GM21515 (cell line): ENCODE results near the gene SPOCD1.
"Not testable (repeated sequence)": the region's sequence is repeated elsewhere in the genome, so short reads cannot be mapped to it uniquely, and the experiment has no call there.

Source experiments
- ATAC-seq: cut with Tn5 transposase; IDR thresholded peaks from one replicate; pipeline ENCODE4 v1.9.1; 2021; ENCODE audit not compliant: unreplicated experiment

Gene SPOCD1

DNA sequence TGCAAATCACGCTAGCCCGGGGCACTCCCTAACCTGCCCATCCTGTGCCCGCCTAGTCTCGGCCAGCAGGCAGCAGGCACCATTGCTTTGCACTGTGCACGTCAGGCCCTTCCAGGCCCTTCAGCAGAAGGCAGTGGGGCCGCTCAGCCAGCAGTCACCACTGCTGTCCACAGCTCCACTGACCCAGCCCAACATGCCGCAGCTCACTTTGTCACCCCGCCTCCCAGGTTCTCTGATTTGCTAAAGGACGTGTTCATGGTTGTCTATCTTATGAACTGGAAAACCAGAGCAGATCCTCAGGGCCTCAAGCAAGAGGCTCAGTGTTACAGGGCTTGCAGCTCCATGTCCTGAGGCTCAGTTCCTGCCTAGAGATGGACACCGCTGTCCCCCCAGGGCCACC, 14.2 kb upstream of the SPOCD1 start:
- ATAC-seq: no peak

DNA sequence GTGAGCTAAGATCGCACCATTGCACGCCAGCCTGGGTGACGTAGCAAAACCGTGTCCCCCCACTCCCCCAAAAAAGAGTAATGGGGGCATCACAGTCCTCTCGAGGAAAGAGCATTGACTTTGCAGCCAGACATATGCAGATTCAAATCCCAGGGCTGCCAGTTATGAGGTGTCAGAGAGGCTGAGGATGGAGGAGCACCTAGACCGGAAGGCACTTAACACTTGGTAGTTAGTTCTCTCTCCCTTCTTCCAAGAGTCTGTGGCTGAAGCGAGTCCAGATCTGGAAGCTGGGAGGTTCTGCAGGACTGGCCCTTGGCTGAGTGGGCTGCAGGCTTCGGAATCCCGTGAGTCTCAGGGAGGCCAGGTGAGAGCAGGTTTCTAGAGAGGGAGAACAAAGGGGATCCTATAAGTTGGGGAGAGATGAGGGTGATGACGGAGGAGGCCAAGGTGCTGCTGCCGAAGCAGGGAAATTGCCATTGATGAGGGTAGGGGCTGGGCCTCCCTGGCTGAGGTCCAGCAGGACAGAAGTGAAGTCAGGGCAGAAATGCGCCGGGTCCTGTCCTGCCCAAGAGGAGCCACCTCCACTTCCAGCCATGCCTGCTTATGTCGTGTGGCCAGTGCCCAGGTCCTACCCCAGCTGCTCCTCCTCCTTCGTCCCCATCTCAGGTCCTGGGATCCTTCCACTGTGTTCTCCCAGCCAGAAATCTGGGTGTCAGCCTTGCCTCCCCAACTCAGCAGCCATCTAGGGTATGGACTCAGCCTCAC, 13.3 kb upstream of the SPOCD1 start:
- ATAC-seq: no peak

DNA sequence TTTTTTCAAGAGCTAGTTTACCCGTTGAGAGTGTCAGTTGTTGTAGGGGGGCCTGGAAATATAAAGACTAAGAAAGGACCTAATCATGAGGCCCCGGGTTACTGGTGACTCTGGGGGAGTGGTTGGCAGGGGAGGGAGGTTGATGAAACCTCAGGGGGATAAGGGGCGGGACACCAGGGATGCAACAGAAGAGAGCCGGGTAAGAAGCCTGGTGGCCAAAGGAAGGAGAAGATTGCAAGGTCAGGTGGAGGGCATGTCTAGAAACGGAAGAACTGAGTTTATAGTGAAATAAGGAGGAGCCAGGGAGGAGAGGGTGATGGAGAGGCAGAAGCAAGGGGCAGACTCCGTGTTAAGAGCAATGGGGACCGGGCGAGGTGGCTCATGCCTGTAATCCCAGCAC, 12.5 kb upstream of the SPOCD1 start:
- ATAC-seq: no peak

DNA sequence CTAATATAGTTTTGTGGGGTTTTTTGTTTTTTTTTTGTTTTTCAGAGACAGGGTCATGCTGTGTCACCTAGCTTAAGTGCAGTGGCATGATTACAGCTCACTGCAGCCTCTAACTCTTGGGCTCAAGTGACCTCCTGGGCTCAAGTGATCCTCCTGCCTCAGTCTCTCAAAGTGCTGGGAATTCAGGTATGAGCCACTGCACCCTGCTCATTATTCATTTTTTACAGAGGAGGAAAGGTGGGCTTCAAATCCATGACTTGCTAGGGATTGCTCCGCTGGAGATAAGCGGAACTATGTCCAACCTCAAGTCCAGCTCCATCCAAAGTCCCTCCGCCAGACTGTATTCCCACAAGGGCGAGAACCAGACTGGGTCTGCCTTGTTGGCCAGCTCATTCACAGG, 8.0 kb upstream of the SPOCD1 start:
- ATAC-seq: no peak

DNA sequence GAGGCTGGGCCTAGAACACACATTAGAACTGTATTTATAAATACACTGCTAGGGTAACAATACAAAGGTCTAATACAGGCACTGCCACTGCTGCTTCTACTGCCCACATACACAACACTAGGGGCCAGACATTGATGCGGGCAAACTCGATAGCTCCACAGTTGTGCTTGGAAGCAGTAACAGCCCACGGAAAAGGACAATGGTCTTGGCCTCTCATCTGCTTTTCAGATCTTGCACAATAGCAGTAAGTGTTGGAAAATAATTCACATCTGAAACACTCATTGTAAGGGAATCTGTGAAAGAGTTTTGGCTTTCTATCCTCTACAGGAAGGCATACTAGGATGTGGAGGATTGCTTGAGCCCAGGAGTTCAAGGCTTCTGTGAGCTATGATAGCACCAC, 6.9 kb upstream of the SPOCD1 start:
- ATAC-seq: no peak

DNA sequence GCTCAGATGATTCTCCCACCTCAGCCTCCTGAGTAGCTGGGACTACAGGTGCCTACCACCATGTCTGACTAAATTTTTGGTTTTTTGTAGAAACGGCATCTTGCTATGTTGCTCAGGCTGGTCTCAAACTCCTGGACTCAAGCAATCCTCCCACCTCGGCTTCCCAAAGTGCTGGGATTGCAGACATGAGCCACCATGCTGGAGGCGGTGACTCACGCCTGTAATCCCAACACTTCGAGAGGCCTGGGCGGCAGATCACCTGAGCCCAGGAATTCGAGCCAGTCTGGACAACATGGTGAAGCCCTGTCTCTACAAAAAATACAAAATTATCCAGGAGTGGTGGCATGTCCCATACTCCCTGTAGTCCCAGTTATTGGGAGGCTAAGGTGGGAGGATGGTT, 4.4 kb upstream of the SPOCD1 start:
- not testable (repeated sequence) for ATAC-seq

DNA sequence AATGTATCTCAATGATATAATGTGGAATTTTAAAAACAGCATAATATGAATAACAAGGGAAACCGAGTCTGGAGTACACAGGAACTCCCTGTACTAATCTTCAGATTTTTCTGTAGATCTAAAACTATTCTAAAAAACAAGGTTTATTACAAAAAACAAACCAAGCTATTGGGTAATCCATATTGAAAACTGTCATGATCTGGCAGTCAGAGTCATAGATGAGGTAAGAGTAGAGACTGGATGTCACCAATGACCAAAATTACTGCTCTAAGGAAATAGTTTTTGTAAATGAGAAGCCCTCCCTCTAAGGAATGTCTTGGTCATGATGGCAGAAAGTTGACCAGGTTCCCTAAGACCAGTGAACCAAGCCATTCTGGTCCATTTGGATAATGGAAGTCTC, 2.4 kb upstream of the SPOCD1 start:
- ATAC-seq: no peak

DNA sequence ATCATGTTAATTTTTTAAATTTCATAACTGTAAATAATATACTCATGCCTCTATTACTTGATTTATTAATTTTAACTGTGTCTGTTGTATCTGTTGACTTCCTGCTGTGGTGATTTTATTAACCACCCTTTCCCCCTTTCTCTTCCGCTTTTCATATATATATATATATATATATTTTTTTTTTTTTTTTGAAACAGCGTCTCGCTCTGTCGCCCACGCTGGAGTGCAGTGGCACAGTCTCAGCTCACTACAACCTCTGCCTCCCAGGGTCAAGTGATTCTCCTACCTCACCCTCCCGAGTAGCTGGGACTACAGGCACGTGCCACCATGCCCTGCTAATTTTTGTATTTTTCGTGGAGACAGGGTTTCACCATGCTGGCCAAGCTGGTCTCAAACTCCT, 1.1 kb upstream of the SPOCD1 start:
- ATAC-seq: not testable (repeated sequence)

DNA sequence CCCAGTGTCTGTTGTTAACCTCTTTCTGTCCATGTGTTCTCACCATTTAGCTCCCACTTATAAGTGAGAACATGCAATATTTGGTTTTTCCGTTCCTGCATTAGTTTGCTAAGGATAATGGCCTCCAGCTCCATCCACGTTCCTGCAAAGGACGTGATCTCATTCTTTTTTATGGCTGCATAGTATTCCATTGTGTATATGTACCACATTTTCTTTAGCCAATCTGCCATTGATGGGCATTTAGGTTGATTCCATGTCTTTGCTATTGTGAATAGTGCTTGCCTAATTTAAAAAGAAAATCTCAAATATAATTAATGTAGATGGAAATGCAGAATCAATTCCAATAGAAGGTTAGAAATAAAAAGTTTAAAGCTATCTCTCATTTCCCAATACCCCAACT, 679 bp upstream of the SPOCD1 start:
- not testable (repeated sequence) for ATAC-seq

DNA sequence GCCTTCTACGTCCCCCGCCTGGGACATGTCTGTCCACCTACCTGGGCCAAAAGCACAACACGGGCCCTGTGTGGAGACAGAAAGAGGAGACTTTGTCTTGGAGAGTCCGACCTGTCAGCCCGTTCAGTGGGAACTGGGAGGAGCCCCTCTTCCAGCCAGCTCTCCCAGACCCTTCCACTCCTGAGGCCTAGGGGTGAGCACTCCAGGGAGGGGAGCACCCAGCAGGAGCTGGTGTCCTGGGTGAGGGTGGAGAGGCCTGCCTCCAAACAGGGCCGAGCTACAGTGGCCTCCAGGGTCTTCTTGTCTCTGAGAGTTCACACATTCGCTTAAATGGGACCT, 546 bp downstream of the SPOCD1 start:
- no peak for ATAC-seq

DNA sequence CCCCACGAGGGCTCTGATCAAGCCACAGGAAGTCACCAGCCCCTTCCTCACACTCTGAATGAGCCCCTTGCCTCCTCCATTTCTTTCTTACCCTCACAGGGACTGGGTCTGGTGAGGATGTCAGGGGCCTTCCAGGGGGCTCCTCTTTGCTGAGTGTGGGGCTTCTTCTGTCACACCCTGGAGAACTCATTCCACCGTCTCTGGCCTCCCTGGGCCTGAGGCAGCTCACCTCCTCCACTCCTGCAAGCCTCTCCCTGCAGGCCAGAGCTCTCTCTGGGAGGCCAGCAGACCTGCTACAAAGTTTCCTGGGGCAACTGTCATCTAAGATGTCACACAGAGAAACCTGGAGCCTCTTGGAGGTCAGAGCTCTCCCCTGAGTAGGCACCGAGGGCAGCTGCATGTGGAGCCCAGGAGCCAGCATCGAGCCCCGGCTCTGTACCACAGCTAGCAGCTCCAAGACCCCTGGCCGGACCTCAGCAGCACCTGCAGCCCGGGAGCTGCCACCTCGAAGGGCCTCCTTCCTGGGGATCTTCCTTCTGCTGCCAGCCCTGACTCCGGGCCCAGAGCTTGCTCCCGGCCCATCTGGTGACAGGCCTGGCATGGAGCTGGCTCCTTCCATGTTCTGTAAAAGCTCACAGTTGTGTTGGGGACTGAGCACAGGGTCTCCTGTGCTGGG, 1.1 kb downstream of the SPOCD1 start:
- ATAC-seq: no peak

DNA sequence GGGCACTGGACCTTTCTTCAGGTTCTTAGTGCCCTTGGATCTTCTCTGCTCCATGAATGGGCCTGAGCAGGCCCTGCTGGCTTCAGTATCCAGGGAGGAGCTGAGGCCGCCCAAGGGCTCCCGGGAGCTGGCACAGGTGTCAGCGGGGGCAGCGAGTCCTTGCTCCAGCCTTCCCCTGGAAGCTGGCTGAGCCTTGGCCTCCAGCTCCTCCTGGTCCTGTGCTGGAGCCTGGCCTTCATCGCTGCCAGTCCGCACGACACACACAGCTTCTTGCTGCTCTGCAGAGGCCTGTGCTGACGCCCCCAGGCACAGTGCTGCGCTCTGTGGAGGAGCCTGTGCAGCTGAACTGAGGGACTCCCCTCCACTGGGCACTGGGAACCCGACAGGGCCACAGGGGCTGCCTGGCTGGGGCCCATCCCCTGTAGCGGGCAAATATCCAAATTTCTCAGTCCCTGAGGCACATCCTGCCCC, 1.7 kb downstream of the SPOCD1 start:
- ATAC-seq: no peak

DNA sequence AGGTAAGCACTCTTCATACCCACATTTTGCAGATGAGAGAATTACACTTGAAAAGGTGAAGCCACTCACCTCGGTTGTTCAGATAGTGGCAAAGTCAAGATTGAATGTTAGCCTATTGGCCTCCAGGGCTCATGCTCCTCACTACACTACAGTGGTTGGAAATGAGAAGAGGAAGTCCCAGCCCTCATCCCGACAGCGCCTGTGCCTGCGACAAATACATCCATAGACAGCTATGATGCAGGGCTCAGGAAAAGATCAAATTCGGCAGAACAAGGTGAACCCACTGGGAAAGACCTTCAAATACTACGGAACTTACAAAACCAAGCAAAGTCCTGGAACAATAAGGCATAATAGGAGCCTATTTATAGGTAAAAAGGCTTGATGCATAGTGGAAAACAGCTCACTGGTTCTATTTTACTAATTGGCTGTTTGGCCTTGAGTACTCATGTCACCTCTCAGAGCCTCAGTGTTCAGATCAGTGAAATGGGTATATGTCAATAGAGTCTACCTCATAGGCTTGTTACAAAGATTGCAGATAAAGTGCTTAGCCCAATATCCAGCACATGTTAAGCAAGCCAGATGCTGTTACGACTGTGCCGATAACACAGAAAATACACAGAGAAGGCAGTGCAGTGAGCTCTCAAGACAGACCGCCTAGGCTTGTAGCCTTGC, 3.5 kb downstream of the SPOCD1 start:
- no peak for ATAC-seq

DNA sequence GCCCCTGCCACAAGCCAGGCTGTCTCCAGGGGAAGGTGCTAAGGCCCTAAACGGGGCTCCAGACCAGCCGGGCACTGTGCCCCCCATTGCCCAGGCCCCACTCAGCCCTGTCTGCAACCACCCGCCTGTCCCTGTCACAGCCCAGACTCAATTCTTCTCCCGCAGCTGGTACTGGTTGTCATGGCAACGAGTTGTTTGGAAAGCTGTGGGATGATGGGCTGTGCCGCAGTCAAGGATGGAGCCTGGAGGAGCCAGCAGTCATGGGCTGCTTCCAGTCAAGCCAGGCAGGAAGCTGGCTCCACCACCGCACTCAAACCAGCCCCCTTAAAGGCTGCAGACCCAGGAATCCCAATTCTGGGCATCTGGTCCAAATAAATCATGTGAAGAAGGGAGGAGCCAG, 4.2 kb downstream of the SPOCD1 start:
- no peak for ATAC-seq

DNA sequence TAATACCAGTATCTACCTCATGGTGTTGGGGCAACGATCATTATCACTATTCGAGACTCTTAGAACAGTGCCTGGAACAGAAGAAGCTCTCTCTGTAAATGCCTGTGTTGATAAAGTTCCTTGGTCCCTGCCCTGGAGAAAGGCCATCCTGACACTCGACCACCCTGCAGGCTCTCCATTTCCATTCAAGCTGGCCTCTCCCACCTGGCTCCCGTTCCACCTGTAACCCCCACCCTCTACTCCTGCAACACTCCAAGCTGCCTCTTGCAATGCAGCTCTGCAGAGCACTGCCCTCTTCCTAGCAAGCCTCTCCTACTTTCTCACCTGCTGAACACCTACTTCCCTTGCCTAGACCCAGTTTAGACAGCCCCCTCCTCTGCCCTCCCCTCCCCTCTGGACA, 6.1 kb downstream of the SPOCD1 start:
- no peak for ATAC-seq

DNA sequence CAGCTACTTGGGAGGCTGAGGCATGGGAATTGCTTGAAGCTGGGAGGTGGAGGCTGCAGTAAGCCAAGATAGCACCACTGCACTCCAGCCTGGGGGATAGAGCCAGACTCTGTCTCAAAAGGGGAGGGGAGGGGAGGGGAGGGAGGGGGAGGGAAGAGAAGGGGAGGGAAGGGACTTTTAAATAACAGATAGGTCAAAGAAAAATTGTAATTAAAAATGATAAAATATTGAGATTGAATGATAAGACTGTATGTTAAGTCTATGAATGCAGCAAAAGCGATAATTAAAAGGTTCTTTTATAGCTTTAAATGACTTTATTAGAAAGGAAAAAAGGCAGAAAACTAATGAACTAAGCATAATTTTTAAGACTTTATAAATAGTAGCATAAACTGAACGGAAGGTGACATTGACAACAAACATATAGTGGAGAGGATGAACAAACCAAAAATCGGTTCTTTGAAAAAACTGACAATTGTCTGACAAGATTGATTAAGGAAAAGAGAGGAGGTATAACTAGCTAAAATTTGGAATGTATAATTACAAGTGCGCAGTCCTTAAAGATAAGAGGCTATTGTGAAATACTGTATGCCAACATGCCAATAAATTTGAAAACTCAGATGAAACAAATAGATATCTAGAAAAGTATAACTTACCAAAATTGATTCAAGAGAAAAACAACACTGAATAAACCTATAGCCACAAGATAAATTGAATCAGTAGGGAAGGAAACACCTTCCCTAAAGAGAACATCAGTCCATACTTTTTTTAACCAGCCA, 8.4 kb downstream of the SPOCD1 start:
- no peak for ATAC-seq

DNA sequence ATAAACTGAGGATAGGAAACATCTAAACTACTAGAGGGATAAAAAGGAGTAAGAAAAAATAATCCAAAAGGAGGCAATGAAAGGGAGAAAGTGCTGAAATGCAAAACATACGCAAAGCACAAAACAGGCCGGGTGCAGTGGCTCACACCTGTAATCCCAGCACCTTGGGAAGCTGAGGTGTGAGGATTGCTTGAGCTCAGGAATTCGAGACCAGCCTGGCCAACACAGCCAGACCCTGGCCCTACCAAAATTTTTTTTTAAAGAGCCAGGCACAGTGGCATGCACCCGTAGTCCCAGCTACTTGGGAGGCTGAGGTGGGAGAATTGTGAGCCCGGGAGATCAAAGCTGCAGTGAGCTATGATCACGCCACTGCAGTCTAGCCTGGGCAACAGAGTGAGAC, 10.5 kb downstream of the SPOCD1 start:
- no peak for ATAC-seq

DNA sequence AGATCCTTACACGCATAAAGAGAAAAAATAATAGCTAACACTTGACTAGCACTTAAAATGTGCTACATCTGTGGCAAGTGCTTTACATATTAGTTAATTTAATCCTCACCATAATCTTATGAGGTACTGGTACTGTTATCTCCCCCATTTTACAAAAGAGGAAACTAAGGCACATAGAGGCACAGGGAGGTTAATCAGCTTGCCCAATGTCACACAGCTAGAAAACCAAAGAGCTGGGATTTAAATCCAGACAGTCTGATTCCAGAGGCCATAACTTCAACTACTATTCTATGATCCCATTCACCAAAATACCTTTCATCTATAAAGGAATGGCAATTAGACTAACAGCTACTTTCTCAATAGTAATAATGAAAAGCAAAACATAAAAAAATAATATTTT, 11.7 kb downstream of the SPOCD1 start:
- no peak for ATAC-seq

DNA sequence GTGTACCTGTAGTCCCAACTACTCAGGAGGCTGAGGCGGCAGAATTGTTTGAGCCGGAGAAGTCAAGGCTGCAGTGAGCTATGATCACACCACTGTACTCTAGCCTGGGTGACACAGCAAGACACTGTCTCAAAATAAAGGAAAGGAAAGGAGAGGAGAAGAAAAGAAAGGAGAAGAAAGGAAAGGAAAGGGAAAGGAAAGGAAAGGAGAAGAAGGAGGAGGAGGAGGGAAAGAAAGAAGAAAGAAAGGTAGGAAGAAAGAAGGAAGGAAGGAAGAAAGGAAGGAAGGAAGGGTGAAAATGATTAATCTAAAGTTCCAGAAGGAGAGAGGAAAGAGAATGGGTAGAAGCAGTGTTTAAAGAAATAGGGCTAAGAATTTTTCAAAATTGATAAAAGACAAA, 12.2 kb downstream of the SPOCD1 start:
- ATAC-seq: no peak

DNA sequence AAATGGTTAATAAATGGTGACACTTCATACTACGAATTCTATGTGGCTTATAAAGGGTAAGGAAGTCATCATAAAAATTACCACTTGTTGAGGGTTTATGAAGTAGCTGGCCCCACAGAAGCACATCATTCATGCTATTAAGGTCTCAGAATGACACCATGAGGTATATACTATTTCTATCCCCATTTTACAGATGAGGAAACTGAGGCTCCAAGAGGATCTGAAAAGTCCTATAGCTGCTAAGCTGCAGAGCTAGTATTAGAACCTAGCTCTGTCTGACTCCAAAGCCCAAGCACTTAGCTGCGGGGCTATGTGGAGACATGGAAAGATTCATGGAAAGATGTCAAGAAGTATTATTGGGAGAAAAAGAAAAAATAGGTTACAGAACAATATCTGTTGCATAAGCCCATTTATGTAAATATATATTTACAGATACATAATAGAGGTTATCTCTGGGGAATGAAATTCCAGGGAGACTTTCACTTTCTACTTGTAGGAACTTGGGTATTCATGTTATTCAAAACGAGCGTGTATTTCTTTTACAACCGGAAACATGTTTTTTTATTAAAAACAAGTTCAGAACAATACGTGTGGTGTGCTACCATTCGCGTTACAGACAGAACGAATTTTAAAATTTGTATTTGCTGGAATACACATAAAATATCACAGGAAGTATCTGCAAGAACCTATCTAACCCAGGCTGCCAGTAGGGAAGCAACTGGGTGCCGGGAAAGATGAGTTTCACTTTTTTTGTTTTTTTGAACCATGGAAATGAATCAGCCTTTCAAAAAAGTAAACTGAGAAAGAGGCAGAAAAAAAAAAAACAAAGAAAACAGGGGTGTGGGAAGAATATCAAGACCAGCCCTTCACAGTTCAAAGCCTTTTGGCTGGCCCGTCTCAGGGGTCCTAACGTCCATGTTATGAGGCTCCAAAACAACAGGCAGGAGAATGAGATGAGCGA, 13.4 kb downstream of the SPOCD1 start:
- no peak for ATAC-seq
